ENCODE results near the gene MAT2B. TPM values are rescaled to one million over a fixed set of nuclear protein-coding genes. Genes with fewer than 3 reads are reported as not detected.

MAT2B gene
- total and polyA plus RNA-seq, 9 of the 15 experiments (the other 6 are each of a cell fraction or from before 2014, with no cell fraction given), result 32.0 to 57.7 (median 43.6) TPM

- 0 out of 2 replicates have a peak, but pooled peaks have one; percentile 54 for TF ChIP-seq ZNF592 (IDR thresholded peaks at IDR 0.05)
- peak; percentile 89 for TF ChIP-seq MGA (IDR thresholded peaks at IDR 0.05)
- TF ChIP-seq, protein P1, sequence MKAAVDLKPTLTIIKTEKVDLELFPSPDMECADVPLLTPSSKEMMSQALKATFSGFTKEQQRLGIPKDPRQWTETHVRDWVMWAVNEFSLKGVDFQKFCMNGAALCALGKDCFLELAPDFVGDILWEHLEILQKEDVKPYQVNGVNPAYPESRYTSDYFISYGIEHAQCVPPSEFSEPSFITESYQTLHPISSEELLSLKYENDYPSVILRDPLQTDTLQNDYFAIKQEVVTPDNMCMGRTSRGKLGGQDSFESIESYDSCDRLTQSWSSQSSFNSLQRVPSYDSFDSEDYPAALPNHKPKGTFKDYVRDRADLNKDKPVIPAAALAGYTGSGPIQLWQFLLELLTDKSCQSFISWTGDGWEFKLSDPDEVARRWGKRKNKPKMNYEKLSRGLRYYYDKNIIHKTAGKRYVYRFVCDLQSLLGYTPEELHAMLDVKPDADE (conservative IDR thresholded peaks at IDR 0.05; ENCODE audit: control insufficient read depth, low read depth, low read length), result 0 out of 2 replicates have a peak, but pooled peaks have one; percentile 52
- TF ChIP-seq ATF7 (IDR thresholded peaks at IDR 0.05), result peak; percentile 66
- peak; percentile 94 for TF ChIP-seq MYC (IDR thresholded peaks at IDR 0.05; ENCODE audit: low read depth, low read length)
- TF ChIP-seq MYC (CRISPR knock-in tag; IDR thresholded peaks at IDR 0.05; ENCODE audit: borderline replicate concordance, low read depth), result peak; percentile 95
- TF ChIP-seq TEAD2 (tag; IDR thresholded peaks at IDR 0.05), result no peak
- TF ChIP-seq SAP30 (IDR thresholded peaks at IDR 0.05; ENCODE audit: borderline replicate concordance, insufficient read depth, low read depth, low read length, poor library complexity, severe bottlenecking), result peak; percentile 59
These were observed 45.4 kb upstream of the MAT2B start, which contains the start of gene NUDCD2 (continued) for GRCh38 chr5:163459819-163460561.

Data from K562 (cell line).